ENCODE data around the gene KIFC3.
A peak's percentile ranks its signal among the peaks of the same experiment; 100 is the strongest.
"Not testable (repeated sequence)": the region's sequence is repeated elsewhere in the genome, so short reads cannot be mapped to it uniquely, and the experiment has no call there.

Gene KIFC3, protein sequence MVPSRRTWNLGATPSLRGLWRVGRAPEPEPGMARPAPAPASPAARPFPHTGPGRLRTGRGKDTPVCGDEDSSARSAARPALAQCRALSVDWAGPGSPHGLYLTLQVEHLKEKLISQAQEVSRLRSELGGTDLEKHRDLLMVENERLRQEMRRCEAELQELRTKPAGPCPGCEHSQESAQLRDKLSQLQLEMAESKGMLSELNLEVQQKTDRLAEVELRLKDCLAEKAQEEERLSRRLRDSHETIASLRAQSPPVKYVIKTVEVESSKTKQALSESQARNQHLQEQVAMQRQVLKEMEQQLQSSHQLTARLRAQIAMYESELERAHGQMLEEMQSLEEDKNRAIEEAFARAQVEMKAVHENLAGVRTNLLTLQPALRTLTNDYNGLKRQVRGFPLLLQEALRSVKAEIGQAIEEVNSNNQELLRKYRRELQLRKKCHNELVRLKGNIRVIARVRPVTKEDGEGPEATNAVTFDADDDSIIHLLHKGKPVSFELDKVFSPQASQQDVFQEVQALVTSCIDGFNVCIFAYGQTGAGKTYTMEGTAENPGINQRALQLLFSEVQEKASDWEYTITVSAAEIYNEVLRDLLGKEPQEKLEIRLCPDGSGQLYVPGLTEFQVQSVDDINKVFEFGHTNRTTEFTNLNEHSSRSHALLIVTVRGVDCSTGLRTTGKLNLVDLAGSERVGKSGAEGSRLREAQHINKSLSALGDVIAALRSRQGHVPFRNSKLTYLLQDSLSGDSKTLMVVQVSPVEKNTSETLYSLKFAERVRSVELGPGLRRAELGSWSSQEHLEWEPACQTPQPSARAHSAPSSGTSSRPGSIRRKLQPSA

DNA sequence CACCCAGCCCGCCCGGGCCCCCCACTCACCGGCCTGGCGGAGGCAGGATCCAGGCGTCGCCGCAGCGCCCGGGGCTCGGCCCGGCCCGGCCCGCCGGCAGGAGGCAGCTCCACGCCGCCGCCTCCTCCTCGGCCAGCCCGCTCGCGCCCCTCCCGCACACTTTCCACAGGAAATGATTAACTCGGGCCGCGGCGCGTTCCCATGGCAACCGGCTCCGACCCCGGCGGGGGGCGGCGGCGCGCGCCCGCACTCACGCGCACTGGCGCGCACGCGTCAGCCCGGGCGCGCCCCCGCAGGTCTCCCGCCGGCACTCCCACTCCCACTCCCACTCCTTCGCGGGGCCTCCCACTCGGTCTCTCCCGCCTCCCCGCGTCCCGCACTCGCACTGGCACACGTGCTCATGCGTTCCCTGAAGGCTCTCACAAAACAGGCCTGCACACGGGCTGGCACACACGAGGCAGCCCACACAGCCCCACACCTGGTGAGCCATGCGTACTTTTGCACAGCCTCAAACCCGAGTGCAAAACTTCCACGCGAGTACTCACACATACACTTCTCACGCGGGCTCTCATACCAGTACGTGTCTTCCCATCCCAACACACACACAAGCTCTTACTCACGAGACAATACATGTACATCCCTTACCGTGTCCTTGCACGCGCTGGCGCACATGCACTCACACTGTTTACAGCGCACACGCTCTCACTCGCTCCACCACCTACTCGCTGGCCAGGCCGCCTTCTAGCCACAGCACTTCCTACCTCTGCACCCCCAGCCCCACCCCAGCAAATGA lies at the start of gene KIFC3:
KIFC3 (minus strand) TSS at position 151 of the 793 bp plus-strand sequence. CDS start 4,248 bp downstream, outside the sequence.
- peak within 1 kb of the TSS; percentile 76 for H3K27ac Mint-ChIP-seq
- H3K36me3 Mint-ChIP-seq (ENCODE audit: low read depth): peaks cover 18% of the 10 kb centered on the region
- peaks cover 5% of the 10 kb centered on the region for H3K27me3 Mint-ChIP-seq
- peaks cover 66% of the 10 kb centered on the region for H3K4me1 Mint-ChIP-seq (ENCODE audit: low read depth)
- peak within 1 kb of the TSS; percentile 83 for H3K4me3 Mint-ChIP-seq
- intact Hi-C loops (cut with micrococcal nuclease): loop anchor here (5.0 to 10.0 kb wide), 4 partner anchors 62 to 325 kb away; partner anchors contain the start of genes CFAP20, USB1 and ZNF319
- H3K9me3 Mint-ChIP-seq: no peaks in the 10 kb centered on the region

DNA sequence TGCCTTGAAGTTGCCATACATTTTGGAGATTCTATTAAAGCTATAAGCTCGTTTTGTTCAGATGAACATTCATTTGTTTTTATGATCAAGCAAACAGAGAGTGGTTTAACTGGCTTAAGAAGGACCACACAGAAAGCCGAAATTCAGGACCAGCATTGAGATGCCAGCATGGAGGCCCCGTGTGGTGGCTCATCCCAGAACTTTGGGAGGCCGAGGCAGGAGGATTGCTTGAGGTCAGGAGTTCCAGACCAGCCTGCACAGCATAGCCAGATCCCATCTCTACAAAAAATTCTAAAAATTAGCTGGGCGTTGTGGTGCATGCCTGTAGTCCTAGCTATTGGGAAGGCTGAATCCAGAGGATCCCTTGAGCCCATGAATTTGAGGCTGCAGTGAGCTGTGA lies 45.9 kb upstream of the KIFC3 start:
- intact Hi-C loops (cut with micrococcal nuclease): no loop called here
- Mint-ChIP-seq H3K36me3 (ENCODE audit: low read depth) (no peaks in the 10 kb centered on the region), H3K27me3 (peaks cover 9% of the 10 kb centered on the region), H3K9me3 (no peaks in the 10 kb centered on the region), H3K27ac (no peak overlapping the region), H3K4me1 (ENCODE audit: low read depth) (peaks cover 7% of the 10 kb centered on the region), H3K4me3 (no peak overlapping the region)

DNA sequence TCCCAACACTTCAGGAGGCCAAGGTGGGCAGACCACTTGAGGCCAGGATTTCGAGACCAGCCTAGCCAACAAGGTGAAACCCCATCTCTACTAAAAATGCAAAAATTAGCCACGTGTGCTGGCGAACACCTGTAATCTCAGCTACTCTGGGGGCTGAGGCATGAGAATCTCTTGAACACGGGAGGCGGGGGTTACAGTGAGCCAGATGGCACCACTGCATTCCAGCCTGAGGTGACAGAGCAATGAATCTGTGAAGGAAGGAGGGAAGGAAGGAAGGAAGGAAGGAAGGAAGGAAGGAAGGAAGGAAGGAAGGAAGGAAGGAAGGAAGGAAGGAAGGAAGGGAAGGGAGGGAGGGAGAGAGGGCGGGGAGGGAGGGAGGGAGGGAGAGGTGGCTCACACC lies 44.6 kb upstream of the KIFC3 start:
- H3K9me3 Mint-ChIP-seq; H3K4me3 Mint-ChIP-seq; H3K4me1 Mint-ChIP-seq (ENCODE audit: low read depth); H3K27me3 Mint-ChIP-seq; intact Hi-C loops (cut with micrococcal nuclease); H3K36me3 Mint-ChIP-seq (ENCODE audit: low read depth): not testable (repeated sequence)
- H3K27ac Mint-ChIP-seq: peak overlapping the region; percentile 54

DNA sequence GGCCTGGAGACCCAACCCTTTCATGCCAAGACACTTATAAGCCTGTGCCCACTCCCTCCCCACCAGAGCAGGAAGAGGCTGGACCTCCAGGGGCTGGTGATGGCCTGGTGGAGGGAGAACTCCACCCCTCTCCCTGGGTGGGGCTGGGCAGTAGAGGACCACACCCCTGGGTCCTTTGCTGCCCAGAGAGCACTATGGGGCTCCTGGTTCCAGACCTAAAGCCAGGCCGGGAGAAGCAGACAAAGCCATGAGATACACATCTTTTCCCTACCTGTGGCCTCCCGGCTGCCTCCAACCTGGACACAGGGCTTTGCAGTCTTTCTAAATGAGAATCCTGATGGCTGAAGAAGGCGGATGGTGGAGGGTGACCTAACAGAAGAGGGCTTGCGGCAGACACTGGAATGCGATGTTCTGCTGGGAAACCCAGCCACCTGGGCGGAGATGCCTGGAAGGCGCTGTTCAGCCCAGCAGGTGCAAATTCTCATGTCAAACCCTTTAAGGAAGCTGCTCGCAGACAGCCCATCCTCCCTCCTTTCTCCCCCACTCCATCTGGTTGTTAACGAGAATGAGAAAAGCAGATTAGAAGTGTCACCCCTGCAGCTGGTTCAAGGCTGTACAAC lies 43.9 kb upstream of the KIFC3 start:
- Mint-ChIP-seq H3K36me3 (ENCODE audit: low read depth) (no peaks in the 10 kb centered on the region), H3K27ac (no peak overlapping the region), H3K9me3 (no peaks in the 10 kb centered on the region), H3K4me1 (ENCODE audit: low read depth) (peaks cover 7% of the 10 kb centered on the region), H3K27me3 (peaks cover 9% of the 10 kb centered on the region), H3K4me3 (no peak overlapping the region)
- intact Hi-C loops (cut with micrococcal nuclease): no loop called here

DNA sequence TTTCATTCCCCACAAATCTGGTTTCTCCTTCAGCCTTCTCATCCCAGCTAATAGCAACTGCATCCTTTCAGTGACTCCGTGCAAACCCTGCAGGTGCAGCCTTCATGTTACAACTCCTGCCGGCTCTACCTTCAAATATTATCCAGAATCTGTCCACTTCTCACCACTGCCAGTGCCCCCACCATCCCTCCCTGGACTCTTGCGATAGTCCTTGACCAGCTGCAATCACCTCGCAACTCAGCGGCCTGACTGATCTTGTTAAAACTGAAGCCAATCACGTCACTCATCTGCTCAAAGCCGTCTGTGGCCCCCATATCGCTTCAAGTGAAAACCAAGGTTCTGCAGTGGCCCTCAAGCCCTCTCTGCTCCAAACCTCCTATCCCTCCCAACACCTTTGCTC lies 42.8 kb upstream of the KIFC3 start:
- H3K36me3 Mint-ChIP-seq (ENCODE audit: low read depth): no peaks in the 10 kb centered on the region

DNA sequence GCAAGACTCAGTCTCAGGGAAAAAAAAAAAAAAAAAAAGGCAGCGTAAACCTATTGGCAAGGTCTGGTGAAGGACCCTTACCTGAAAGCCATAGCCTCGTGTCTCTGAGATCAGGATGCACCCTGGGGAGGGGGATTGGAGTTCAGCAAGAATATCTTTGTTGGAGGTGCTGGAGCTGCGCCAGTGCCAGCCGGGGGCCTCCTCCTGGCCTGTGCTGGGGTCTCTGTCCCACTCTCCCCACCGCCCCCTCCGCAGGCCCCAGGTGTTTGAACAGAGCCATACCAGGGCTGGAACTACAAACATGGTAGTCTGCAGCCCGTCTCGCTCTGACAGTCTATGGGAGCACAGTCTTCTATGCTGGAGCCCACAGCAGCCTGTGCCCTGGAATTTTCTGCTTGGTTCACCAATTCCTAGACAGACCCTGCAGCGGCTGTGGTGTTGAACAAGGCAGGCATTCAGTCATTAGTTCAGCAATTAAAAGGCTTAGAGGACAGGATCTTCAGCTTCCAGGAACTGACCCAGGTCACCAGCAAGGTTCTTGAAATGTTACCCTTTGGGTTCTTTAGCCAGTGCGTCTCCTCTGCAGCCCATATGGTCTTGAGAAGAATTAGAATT lies 42.2 kb upstream of the KIFC3 start:
- Mint-ChIP-seq H3K4me1 (ENCODE audit: low read depth) (peaks cover 7% of the 10 kb centered on the region), H3K27me3 (peaks cover 12% of the 10 kb centered on the region), H3K4me3 (no peak overlapping the region), H3K27ac (no peak overlapping the region), H3K9me3 (no peaks in the 10 kb centered on the region), H3K36me3 (ENCODE audit: low read depth) (no peaks in the 10 kb centered on the region)
- intact Hi-C loops (cut with micrococcal nuclease): no loop called here

More for the DNA sequence above, 42.8 kb upstream of the KIFC3 start:
- H3K4me1 Mint-ChIP-seq (ENCODE audit: low read depth): peaks cover 7% of the 10 kb centered on the region
- intact Hi-C loops (cut with micrococcal nuclease): no loop called here
- H3K27me3 Mint-ChIP-seq: peaks cover 9% of the 10 kb centered on the region
- H3K27ac Mint-ChIP-seq: no peak overlapping the region
- H3K9me3 Mint-ChIP-seq: no peaks in the 10 kb centered on the region
- H3K4me3 Mint-ChIP-seq: no peak overlapping the region

DNA sequence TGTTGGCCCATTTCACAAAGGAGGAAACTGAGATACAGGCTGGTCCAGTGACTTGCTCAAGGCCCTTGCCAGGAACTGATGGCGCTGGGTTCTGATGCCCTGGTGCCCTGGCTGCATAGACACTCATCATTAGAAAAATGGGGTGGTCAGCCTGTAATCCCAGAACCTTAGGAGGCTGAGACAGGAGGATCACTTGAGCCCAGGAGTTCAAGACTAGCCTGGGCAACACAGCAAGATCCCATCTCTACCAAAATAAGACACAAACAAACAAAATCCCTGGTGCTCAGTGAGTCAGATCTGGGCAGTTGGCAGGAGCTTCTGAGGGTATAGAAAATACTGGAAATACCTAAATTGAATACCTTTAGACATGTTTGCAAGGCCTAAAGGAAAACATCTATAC lies 41.1 kb upstream of the KIFC3 start:
- Mint-ChIP-seq H3K4me3 (no peak overlapping the region), H3K9me3 (no peaks in the 10 kb centered on the region), H3K4me1 (ENCODE audit: low read depth) (peaks cover 7% of the 10 kb centered on the region), H3K36me3 (ENCODE audit: low read depth) (no peaks in the 10 kb centered on the region), H3K27ac (no peak overlapping the region), H3K27me3 (peaks cover 12% of the 10 kb centered on the region)
- intact Hi-C loops (cut with micrococcal nuclease): no loop called here

DNA sequence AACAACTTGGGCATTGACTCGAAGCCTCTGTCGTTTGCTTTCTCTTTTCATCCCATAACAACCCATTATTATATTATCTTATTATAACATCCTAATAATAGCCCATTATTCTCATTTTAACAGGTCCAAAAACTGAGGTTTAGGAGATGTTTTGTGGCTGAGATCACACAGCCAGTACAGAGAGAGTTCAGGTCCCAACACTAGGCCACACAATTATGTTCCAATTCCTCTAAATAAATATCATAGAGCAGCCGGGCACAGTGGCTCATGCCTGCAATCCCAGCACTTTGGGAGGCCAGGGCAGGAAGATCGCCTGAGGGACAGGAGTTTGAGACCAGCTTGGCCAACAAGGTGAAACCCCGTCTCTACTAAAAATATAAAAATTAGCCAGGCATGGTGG lies 40.3 kb upstream of the KIFC3 start:
- intact Hi-C loops (cut with micrococcal nuclease): no loop called here
- H3K9me3 Mint-ChIP-seq: no peaks in the 10 kb centered on the region
- no peak overlapping the region for H3K27ac Mint-ChIP-seq
- no peak overlapping the region for H3K4me3 Mint-ChIP-seq
- peaks cover 9% of the 10 kb centered on the region for H3K27me3 Mint-ChIP-seq
- peaks cover 7% of the 10 kb centered on the region for H3K4me1 Mint-ChIP-seq (ENCODE audit: low read depth)
- H3K36me3 Mint-ChIP-seq (ENCODE audit: low read depth): no peaks in the 10 kb centered on the region

DNA sequence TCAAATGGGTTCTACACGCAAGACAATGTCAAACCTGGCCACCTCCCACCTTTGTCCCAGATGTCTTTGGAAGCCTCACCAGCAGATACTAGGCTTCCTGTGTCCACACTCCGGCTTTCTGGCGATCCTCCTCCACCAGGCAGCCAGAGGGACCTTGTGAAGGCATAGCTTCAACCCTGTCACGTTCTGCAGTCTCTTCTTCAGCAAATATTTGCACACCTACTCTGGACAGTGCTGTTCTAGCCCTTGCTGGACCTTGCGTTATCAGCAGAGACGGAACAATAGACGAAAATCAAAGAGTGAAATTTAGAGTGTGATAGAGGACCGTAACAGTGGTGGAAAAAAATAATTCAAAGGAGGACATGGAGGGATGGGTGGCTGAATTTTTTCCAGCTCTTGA lies 38.5 kb upstream of the KIFC3 start:
- Mint-ChIP-seq H3K36me3 (ENCODE audit: low read depth) (no peaks in the 10 kb centered on the region), H3K27me3 (peaks cover 11% of the 10 kb centered on the region), H3K4me1 (ENCODE audit: low read depth) (no peaks in the 10 kb centered on the region), H3K9me3 (no peaks in the 10 kb centered on the region), H3K4me3 (no peak overlapping the region), H3K27ac (no peak overlapping the region)
- intact Hi-C loops (cut with micrococcal nuclease): no loop called here

DNA sequence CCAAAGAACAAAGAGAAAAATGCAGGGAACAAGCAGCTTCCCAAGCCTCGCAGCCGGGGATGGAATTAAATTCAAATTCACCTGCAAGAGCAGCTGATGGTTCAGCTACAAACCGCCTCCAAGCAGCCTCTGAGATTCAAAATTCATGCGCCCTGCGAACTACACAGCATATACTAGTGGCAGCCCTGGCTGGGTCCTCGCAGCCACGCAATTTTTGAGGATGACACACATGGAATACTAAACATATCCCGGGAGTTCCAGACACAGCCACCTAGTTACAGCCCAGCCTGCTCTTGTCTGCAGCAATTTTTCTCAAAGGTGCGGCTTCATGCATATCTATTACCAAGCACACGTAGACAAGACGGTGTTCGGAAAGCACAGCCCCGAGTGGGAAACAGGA lies 35.9 kb upstream of the KIFC3 start:
- no peak overlapping the region for H3K27ac Mint-ChIP-seq
- H3K27me3 Mint-ChIP-seq: peaks cover 10% of the 10 kb centered on the region
- H3K36me3 Mint-ChIP-seq (ENCODE audit: low read depth): no peaks in the 10 kb centered on the region
- no peak overlapping the region for H3K4me3 Mint-ChIP-seq
- H3K4me1 Mint-ChIP-seq (ENCODE audit: low read depth): no peaks in the 10 kb centered on the region
- H3K9me3 Mint-ChIP-seq: no peaks in the 10 kb centered on the region
- intact Hi-C loops (cut with micrococcal nuclease): no loop called here

DNA sequence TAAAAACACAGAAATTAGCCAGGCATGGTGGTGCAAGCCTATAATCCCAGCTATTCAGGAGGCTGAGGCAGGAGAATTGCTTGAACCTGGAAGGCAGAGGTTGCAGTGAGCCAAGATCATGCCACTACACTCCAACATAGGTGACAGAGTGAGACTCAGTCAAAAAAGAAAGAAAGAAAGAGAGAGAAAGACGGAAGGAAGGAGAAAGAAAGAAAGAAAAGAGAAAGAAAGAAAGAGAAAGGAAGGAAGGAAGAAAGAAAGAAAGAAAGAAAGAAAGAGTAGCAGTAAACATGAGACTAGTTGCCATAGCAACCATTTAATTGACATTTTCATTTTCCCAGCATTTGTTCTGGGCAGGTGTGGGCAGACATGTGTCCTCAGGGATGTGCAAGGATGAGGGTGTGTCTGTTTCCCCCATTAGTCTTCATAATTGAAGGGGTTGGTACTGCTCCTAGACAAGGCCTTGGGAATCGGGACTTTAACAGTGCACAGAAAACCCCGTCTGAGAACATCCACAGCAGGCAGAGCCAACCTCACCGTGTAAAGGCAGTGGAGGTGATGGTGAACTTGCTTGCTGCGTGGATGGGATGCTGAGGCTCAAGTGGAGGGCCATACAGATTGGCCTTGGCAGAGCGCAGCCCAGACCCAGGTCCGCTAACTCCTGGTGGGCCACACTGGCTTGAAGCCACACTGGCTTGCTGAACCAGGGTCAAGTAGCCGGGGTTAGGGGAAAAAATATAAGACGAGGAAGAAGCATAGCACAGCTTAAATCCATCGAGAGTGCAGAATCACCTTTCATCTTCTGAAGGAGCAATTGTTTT lies 35.2 kb upstream of the KIFC3 start:
- peaks cover 10% of the 10 kb centered on the region for H3K27me3 Mint-ChIP-seq
- no peaks in the 10 kb centered on the region for H3K4me1 Mint-ChIP-seq (ENCODE audit: low read depth)
- no peaks in the 10 kb centered on the region for H3K36me3 Mint-ChIP-seq (ENCODE audit: low read depth)
- no peak overlapping the region for H3K4me3 Mint-ChIP-seq
- intact Hi-C loops (cut with micrococcal nuclease): no loop called here
- no peak overlapping the region for H3K27ac Mint-ChIP-seq
- no peaks in the 10 kb centered on the region for H3K9me3 Mint-ChIP-seq

DNA sequence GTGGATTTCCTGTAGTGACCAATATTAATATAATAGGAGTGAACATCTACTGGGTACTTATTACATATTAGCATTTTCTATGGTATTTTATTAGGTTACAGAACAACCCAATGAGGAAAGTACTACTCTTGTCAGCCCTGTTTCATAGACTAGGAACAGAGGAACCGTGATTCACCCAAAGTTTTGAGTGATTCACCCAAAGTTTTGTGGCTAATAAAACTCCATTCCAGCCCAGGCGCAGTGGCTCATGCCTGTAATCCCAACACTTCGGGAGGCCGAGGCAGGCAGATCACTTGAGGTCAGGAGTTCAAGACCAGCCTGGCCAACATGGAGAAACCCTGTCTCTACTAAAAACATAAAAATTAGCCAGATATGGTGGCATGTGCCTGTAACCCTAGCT lies 33.1 kb upstream of the KIFC3 start:
- H3K9me3 Mint-ChIP-seq; H3K27ac Mint-ChIP-seq; H3K4me1 Mint-ChIP-seq (ENCODE audit: low read depth): not testable (repeated sequence)

More for the DNA sequence above, 33.1 kb upstream of the KIFC3 start:
- H3K36me3 Mint-ChIP-seq (ENCODE audit: low read depth); intact Hi-C loops (cut with micrococcal nuclease); H3K4me3 Mint-ChIP-seq: not testable (repeated sequence)
- peaks cover 13% of the 10 kb centered on the region for H3K27me3 Mint-ChIP-seq
